Activated naive CD8-positive, alpha-beta T cell treated with anti-CD3 and anti-CD28 coated beads, Interleukin-2, amount 50 U/mL, for 16 hours (primary cell): ENCODE measurements around the gene SOX4.

ENCODE experiments used
- DNase-seq: peaks from one replicate; pipeline ENCODE4 v3.0.0-alpha.2; 2020; ENCODE audit warnings: low read depth, low spot score

The SOX4 gene

DNA sequence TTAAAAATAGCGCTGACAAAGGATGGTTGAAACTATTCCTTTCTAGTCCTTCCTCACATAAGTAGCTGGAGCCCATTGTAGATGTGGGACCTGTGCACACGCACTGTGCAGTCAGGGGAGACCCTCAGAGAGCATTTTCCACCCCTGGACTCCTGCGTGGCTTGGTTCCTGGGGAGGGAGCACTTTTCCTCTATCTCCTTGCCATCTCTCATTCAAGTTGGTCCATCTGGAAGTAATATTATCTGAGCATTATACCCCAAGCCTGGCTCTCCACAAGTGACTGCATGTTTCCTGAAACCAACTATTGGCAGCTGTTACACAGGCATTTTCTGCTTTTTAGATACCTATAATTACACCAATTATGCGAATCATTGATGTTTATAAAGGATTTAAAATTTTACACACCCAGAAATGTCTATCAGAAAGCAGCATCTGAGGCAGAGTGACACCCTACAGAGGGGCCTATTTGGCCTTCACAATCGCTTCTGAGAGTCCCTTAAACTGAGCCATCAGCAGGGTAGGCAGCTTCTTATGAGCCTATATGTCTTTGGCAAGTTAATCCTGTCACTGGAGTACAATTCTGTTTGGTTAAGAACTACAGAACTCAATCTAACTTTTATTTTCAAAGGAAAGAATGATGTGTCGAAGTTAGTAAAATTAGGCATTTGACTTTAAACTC, 18.7 kb downstream of the SOX4 start:
- DNase-seq = no peak

DNA sequence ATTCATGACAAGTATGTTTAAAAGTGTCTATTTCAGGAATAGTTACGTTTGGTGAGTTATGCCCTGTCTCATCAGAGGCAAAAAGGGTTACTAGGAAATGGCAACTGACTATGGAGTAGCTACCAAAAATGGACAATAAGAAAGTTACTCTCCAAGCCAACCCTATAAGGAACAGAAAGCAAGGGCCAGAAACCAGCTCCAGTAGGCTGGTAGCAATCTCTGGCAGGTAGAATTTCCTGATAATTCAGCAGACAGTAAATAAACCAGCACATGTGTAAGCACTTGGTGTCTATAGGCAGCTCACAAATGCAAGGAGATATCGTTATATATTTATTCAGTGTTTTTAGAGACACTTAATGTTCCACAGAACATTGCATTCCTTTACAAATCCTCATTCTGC, 20.3 kb downstream of the SOX4 start:
- no peak for DNase-seq

DNA sequence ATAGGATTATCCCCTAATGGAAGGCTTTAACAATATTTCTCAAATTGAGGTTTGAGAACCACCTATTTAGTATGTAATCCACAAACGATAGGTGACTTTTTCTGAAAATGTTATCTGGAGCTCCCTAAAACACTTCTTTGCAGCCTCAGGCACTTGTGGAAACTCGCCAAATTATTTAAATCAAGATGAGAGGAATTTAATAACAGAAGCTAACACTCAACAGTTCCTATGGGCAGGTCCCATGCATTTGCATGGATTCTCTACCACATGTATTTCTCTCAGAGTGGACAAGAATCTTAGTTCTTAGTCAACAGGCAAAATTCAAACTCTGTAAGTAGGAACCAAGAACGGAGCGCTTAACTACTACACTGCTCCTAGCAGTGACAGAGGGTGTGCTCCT, 20.7 kb downstream of the SOX4 start:
- no peak for DNase-seq

DNA sequence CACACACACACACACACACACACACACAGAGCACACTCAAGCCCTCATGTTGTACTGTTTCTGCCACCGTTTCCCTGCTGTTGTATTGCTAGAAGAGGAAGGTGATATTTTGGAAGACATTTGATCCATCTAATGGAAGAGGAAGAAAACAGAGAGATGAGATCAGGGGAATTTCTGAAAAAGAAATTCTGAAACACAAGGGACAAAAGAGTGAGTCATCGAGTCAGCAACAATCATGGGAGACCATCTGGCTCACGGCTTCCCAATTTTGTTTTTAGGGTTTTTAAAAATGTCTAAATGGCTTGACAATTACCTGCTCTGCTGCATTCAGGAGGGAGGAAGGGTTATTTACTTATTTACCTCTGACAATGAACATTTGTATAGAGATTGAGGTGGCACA, 22.0 kb downstream of the SOX4 start:
- DNase-seq = no peak

DNA sequence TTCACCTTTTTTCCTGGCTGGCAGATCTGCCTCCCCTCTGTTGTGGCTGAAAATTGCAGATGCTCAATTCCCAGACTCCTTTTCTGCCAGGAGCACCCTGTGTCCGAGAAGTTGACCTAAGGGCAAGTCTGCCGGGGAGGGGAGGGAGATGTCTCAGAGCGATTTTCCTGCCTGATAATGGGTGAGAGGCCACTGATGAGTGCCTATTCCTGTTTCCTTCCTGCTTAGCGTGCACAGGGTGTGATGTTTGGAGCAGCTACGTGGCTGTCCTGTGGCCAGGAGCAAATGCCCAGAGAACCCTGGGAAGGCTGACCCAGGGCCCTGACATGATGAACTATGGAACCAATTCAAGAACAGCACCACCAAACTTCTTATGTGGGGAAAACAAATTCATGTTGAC, 22.5 kb downstream of the SOX4 start:
- no peak for DNase-seq

DNA sequence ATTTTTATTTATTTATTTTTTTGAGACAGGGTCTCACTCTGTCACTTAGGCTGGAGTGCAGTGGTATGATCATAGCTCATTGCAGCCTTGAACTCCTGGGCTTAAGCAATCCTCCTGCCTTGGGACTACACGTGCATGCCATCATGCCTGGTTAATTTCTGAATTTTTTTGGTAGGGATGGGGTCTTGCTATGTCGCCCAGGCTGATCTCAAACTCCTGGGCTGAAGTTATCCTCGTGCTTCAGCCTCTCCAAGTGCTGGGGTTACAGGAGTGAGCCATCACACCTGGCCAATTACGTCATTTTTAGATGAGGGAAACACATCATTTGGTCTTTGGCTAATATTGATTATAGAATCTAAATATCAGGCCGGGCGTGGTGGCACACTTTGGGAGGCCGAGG, 32.1 kb downstream of the SOX4 start:
- no peak for DNase-seq

DNA sequence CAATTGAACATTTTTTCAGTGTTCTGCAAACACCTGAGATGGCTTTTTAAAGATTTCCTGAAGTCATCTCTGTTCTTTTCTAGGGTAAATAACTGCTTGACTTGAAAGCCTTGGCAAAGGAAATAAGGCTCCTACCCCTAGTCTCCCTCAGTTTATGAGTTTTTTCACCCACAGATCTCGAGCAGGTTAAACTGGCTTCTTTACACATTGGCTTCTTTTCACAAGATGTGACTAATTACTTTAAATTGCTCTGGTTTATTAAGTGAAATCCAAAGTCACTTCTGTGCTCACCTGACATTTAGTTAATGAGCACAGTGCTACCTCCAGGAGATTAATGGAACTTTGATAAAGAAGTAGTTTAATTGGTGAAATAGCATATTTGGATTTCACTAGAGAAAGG, 33.2 kb downstream of the SOX4 start:
- no peak for DNase-seq

DNA sequence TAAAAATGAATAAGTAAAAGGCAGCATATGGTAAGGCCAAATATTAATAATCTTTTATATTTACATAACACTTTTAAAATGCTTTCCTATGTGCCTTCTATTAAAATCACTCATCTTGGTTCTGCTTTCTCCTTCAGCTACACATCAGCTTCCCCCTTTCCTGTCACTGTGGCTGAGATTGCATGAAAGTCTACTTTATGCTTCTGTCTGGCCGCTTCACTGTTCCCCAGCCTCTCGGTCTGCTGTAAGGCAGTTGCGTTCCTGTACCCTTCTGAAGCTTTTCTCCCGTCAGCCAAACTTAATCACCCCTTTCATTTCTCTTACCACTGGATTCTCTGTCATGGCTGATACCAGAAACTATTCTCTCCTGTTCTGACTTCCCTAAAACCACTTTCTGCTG, 34.6 kb downstream of the SOX4 start:
- no peak for DNase-seq

DNA sequence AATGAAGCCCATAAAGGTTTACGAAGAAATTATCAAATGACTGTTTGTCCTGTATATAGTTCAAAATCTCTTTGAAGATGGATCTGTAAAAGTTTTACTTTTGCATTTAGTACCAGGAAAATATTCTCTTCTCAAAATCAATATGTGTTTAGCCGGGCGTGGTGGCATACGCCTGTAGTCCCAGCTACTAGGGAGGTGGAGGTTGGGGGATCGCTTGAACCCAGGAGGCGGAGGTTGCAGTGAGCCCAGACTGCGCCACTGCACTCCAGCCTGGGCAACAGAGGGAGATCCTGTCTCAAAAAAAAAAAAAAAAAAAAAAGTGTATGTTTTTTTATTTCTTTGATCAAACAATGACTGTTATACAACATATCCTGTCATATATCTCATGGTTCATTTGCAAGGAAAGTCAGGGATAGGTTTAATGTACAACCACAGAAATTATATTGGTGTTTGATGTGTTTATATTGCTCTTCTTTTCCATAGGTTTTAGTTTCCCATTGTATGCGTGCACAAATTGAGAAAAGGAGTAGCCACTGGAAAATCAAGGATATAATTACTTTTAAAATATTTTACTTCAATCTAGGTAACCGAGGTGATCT, 40.1 kb downstream of the SOX4 start:
- DNase-seq = no peak

DNA sequence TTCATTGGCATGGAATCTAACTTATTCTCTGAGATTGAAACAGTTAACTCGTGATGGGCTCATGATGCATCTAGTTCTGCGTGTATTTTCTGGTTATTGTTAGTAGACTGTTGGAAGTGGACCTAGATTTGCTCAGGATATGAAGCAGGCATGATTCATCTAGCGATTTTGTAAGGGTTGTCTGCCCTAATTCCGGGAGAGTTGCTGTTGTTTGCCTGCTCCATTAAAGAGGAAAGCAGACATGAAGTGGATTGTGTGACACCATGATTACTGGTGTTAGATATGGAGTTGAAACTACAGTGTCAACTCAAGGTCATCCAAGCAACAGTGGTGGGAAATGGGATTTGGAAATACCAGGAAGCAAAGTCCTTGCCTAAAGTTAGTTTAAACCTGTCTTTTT, 41.0 kb downstream of the SOX4 start:
- DNase-seq = no peak

DNA sequence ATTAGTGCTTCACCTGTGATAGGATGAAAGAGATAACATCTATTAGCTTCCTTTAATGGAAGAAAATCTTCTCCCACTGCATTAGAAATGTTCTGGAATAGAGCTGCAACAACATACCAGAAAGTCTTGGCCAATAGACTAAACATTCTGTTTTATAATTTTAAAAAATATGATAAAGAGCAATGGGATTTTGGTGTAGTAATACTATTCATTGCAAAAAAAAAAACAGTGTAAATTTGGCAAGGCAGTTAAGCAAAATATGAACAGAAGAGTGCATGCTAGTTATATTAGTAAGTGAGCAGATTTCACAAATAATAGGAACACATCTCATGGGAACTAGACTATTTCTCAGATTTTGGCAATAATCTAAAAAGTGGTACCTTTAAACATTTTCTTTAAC, 43.3 kb downstream of the SOX4 start:
- DNase-seq = no peak

DNA sequence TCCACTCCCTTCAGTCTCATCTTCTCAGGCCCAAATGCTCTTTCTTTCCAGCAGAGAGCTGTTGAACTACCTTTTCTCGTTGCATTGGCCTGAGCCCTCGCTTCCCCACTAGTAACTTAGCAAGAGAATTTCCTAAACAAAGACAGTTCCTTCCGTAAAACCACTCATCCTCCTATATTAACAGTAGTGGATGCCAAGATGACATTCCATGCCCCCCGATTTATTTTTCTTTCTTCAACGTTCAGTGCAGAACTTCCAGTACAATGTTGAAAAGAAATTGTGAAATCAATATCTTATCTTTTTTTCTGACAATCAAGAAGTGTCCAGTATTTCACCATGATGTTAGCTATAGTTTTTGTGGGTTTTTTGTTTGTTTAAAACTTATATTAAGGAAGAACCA, 45.8 kb downstream of the SOX4 start:
- no peak for DNase-seq
